H9 (cell line): ENCODE results near the gene KIF26B. TPM values are rescaled to one million over a fixed set of nuclear protein-coding genes. Genes with fewer than 3 reads are reported as not detected.
A peak's percentile ranks its signal among the peaks of the same experiment; 100 is the strongest.

Experiments used
- DNase-seq: peaks from one replicate; pipeline ENCODE4 v3.0.0-alpha.2; 2017
- H2AFZ ChIP-seq: one replicate; pipeline ENCODE4 v1.6.1; 2013; ENCODE audit warnings: mild to moderate bottlenecking, low read length, control low read depth, moderate library complexity
- H2AK5ac ChIP-seq: 2 replicates; pipeline ENCODE4 v1.6.1; 2013; ENCODE audit warnings: low read length, control low read depth, mixed read lengths; ENCODE audit not compliant: insufficient read length
- H2BK120ac ChIP-seq: one replicate; pipeline ENCODE4 v1.6.1; 2013; ENCODE audit warnings: low read depth, mild to moderate bottlenecking, low read length, control low read depth, inconsistent platforms; ENCODE audit not compliant: poor library complexity, severe bottlenecking
- H2BK12ac ChIP-seq: 2 replicates; pipeline ENCODE4 v1.6.1; 2013; ENCODE audit warnings: low read length, control low read depth, mixed read lengths, low read depth; ENCODE audit not compliant: insufficient read length
- H2BK15ac ChIP-seq: 2 replicates; pipeline ENCODE4 v1.6.1; 2013; ENCODE audit warnings: low read depth, low read length, control low read depth
- H2BK20ac ChIP-seq: one replicate; pipeline ENCODE4 v1.6.1; 2013; ENCODE audit warnings: low read depth, mild to moderate bottlenecking, low read length, control low read depth, inconsistent platforms; ENCODE audit not compliant: poor library complexity, severe bottlenecking
- H2BK5ac ChIP-seq: 2 replicates; pipeline ENCODE4 v1.6.1; 2013; ENCODE audit warnings: low read length, control low read depth, mixed read lengths; ENCODE audit not compliant: insufficient read length
- H3K14ac ChIP-seq: 2 replicates; pipeline ENCODE4 v1.6.1; 2013; ENCODE audit warnings: low read length, control low read depth; ENCODE audit not compliant: insufficient read depth
- H3K18ac ChIP-seq: 2 replicates; pipeline ENCODE4 v1.6.1; 2013; ENCODE audit warnings: low read depth, mild to moderate bottlenecking, mixed read lengths, low read length, control low read depth; ENCODE audit not compliant: insufficient read length
- H3K23ac ChIP-seq: 2 replicates; pipeline ENCODE4 v1.6.1; 2013; ENCODE audit warnings: low read length, control low read depth, mixed read lengths, low read depth; ENCODE audit not compliant: insufficient read length
- H3K23me2 ChIP-seq: 2 replicates; pipeline ENCODE4 v1.6.1; 2013; ENCODE audit warnings: low read depth, mild to moderate bottlenecking, mixed read lengths, low read length, control low read depth; ENCODE audit not compliant: insufficient read length, poor library complexity, severe bottlenecking
- H3K27ac ChIP-seq: 2 replicates; pipeline ENCODE4 v1.5.1; 2013; ENCODE audit warnings: low read length, control low read depth, mixed read lengths, low read depth; ENCODE audit not compliant: insufficient read length
- H3K27me3 ChIP-seq: 2 replicates; pipeline ENCODE4 v1.6.1; 2013; ENCODE audit warnings: low read length, control low read depth, inconsistent platforms; ENCODE audit not compliant: insufficient read depth
- H3K4ac ChIP-seq: 2 replicates; pipeline ENCODE4 v1.6.1; 2013; ENCODE audit warnings: low read depth, mild to moderate bottlenecking, control low read depth, inconsistent platforms, low read length, moderate library complexity
- H3K4me1 ChIP-seq: 2 replicates; pipeline ENCODE4 v1.6.1; 2013; ENCODE audit warnings: low read length, control low read depth, inconsistent platforms; ENCODE audit not compliant: insufficient read depth
- H3K4me2 ChIP-seq: 2 replicates; pipeline ENCODE4 v1.6.1; 2013; ENCODE audit warnings: low read length, control low read depth, mixed read lengths; ENCODE audit not compliant: insufficient read length, insufficient read depth
- H3K56ac ChIP-seq: 2 replicates; pipeline ENCODE4 v1.6.1; 2013; ENCODE audit warnings: low read depth, mild to moderate bottlenecking, mixed read lengths, low read length, control low read depth; ENCODE audit not compliant: insufficient read length
- H3K79me1 ChIP-seq: 2 replicates; pipeline ENCODE4 v1.6.1; 2013; ENCODE audit warnings: low read depth, mild to moderate bottlenecking, moderate library complexity, low read length, control low read depth, inconsistent platforms; ENCODE audit not compliant: insufficient read depth, poor library complexity, severe bottlenecking
- H3K79me2 ChIP-seq: 2 replicates; pipeline ENCODE4 v1.6.1; 2013; ENCODE audit warnings: low read length, control low read depth, inconsistent platforms; ENCODE audit not compliant: insufficient read depth
- H3K9ac ChIP-seq: 2 replicates; pipeline ENCODE4 v1.6.1; 2013; ENCODE audit warnings: low read length, control low read depth, mixed read lengths; ENCODE audit not compliant: insufficient read length; ENCODE audit errors: extremely low read depth
- H3K9me3 ChIP-seq: one replicate; pipeline ENCODE4 v1.6.1; 2013; ENCODE audit warnings: low read depth, low read length, inconsistent platforms; ENCODE audit not compliant: control insufficient read depth
- H3T11ph ChIP-seq: one replicate; pipeline ENCODE4 v1.6.1; 2013; ENCODE audit warnings: mild to moderate bottlenecking, low read length, control low read depth, inconsistent platforms
- H4K20me1 ChIP-seq: one replicate; pipeline ENCODE4 v1.6.1; 2013; ENCODE audit not compliant: control insufficient read depth, insufficient read length, insufficient read depth
- H4K5ac ChIP-seq: 2 replicates; pipeline ENCODE4 v1.6.1; 2013; ENCODE audit warnings: low read depth, mild to moderate bottlenecking, mixed read lengths, low read length, control low read depth; ENCODE audit not compliant: insufficient read length
- H4K8ac ChIP-seq: replicated peaks from 2 replicates; pipeline ENCODE4 v1.6.1; 2013; ENCODE audit warnings: low read length, control low read depth, mixed read lengths, low read depth; ENCODE audit not compliant: insufficient read length
- H4K91ac ChIP-seq: 2 replicates; pipeline ENCODE4 v1.6.1; 2013; ENCODE audit warnings: low read depth, mild to moderate bottlenecking, moderate library complexity, mixed read lengths, low read length, control low read depth; ENCODE audit not compliant: insufficient read length
- H3K27ac Mint-ChIP-seq, 3 experiments: 2 replicates in 2 of 3; 3 replicates in 1 of 3; pipeline ENCODE4 v1.8.0; 2020 to 2021; ENCODE audit warnings: mixed read lengths in 3 of 3, mild to moderate bottlenecking in 1 of 3, moderate library complexity in 1 of 3
- H3K27me3 Mint-ChIP-seq: 2 replicates; pipeline ENCODE4 v1.8.0; 2021; ENCODE audit warnings: low read depth, mild to moderate bottlenecking, moderate library complexity, mixed read lengths
- H3K36me3 Mint-ChIP-seq, 3 experiments: 2 replicates in 2 of 3; 3 replicates in 1 of 3; pipeline ENCODE4 v1.8.0; 2020 to 2021; ENCODE audit warnings: low read depth in 3 of 3, mixed read lengths in 3 of 3; ENCODE audit not compliant: insufficient read depth in 1 of 3
- H3K4me1 Mint-ChIP-seq, 2 experiments: 2 replicates each; pipeline ENCODE4 v1.8.0; 2020; ENCODE audit warnings: mixed read lengths in 2 of 2
- H3K4me3 Mint-ChIP-seq, 2 experiments: 2 replicates in 1 of 2; 3 replicates in 1 of 2; pipeline ENCODE4 v1.8.0; 2020 to 2021; ENCODE audit warnings: mild to moderate bottlenecking in 2 of 2, mixed read lengths in 2 of 2, moderate library complexity in 1 of 2
- H3K9me3 Mint-ChIP-seq, 2 experiments: 2 replicates in 1 of 2; 3 replicates in 1 of 2; pipeline ENCODE4 v1.8.0; 2020; ENCODE audit warnings: mild to moderate bottlenecking in 2 of 2, mixed read lengths in 2 of 2, moderate library complexity in 1 of 2
- WGBS: extraction: QIAGEN DNeasy Blood & Tissue Kit; methylation state at CpG from one replicate; pipeline ENCODE4 v1.1.7; 2013; ENCODE audit warnings: missing lambda C conversion rate, low lambda C conversion rate, mixed read lengths; ENCODE audit not compliant: insufficient read length; ENCODE audit errors: extremely low coverage; 5-methylcytosine and 5-hydroxymethylcytosine counted together
- total RNA-seq: library from RNA; stranded (reverse); gene quantifications from 2 replicates; pipeline ENCODE4 v1.2.1, GENCODE V29; 2021
- TF ChIP-seq, protein P1 (sequence below): fragments of 200-600 bp; sonication (generic); conservative IDR thresholded peaks from 3 replicates; pipeline ENCODE4 v1.8.0; 2021; ENCODE audit warnings: antibody characterized with exemption, mild to moderate bottlenecking

The KIF26B gene
- total RNA-seq, 1 experiment from 2014 or later, result 0.13 TPM

DNA sequence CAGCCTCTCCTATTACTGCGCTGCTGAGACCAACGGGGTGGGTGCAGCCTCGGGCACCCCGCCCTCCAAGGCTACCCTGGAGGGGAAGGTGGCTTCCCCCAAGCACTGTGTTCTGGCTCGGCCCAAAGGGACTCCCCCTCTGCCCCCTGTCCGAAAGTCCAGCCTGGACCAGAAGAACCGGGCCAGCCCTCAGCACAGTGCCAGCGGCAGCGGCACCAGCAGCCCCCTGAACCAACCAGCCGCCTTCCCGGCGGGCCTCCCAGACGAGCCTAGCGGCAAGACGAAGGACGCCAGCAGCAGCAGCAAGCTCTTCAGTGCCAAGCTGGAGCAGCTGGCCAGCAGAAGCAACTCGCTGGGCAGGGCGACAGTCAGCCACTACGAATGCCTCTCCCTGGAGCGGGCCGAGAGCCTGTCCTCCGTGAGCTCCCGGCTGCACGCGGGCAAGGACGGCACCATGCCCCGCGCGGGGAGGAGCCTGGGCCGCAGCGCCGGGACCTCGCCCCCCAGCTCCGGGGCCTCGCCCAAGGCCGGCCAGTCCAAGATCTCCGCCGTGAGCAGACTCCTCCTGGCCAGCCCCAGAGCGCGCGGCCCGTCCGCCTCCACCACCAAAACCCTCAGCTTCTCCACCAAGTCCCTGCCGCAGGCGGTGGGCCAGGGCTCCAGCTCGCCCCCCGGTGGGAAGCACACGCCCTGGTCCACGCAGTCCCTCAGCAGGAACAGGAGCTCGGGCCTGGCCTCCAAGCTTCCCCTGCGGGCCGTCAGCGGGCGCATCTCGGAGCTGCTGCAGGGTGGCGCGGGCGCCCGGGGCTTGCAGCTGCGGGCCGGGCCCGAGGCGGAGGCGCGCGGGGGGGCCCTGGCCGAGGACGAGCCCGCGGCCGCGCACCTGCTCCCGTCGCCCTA lies 533.1 kb downstream of the KIF26B start:
- Histone ChIP-seq H3K79me2 (no peaks in the 10 kb centered on the region), H3K23ac (no peak overlapping the region), H4K20me1 (no peaks in the 10 kb centered on the region), H2BK15ac (no peak overlapping the region), H3K18ac (no peak overlapping the region), H3K27me3 (no peaks in the 10 kb centered on the region), H3K4ac (no peak overlapping the region), H3K14ac (no peak overlapping the region; the same call in 1 of the 2 replicates), H3K56ac (no peak overlapping the region), H3K9ac (no peak overlapping the region), H3K9me3 (no peaks in the 10 kb centered on the region), H3T11ph (no peak overlapping the region), H4K91ac (no peak overlapping the region), H2AK5ac (no peak overlapping the region), H3K4me2 (no peak overlapping the region), H4K8ac (no peak overlapping the region), H3K4me1 (no peaks in the 10 kb centered on the region), H2BK12ac (no peak overlapping the region), H4K5ac (no peak overlapping the region), H3K79me1 (no peaks in the 10 kb centered on the region), H2AFZ (no peak overlapping the region), H2BK5ac (no peak overlapping the region), H2BK20ac (no peak overlapping the region), H3K27ac (no peak overlapping the region), H3K23me2 (no peaks in the 10 kb centered on the region), H2BK120ac (no peak overlapping the region)
- H3K4me3 Mint-ChIP-seq, result peak overlapping the region in 1 of 2 experiments; percentile 37; a peak in 1 of 5 replicates
- H3K27me3 Mint-ChIP-seq, result peaks cover 34% of the 10 kb centered on the region
- no peak overlapping the region for H3K27ac Mint-ChIP-seq
- TF ChIP-seq, protein P1, sequence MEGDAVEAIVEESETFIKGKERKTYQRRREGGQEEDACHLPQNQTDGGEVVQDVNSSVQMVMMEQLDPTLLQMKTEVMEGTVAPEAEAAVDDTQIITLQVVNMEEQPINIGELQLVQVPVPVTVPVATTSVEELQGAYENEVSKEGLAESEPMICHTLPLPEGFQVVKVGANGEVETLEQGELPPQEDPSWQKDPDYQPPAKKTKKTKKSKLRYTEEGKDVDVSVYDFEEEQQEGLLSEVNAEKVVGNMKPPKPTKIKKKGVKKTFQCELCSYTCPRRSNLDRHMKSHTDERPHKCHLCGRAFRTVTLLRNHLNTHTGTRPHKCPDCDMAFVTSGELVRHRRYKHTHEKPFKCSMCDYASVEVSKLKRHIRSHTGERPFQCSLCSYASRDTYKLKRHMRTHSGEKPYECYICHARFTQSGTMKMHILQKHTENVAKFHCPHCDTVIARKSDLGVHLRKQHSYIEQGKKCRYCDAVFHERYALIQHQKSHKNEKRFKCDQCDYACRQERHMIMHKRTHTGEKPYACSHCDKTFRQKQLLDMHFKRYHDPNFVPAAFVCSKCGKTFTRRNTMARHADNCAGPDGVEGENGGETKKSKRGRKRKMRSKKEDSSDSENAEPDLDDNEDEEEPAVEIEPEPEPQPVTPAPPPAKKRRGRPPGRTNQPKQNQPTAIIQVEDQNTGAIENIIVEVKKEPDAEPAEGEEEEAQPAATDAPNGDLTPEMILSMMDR, result peak; percentile 45
- H3K4me1 Mint-ChIP-seq, result peaks cover 2% of the 10 kb centered on the region in 2 experiments; a peak in 2 of 4 replicates
- H3K9me3 Mint-ChIP-seq, result no peaks in the 10 kb centered on the region
- peak; percentile 72 for DNase-seq
- no CpG with 5 or more reads among the region's 74 CpGs for WGBS
- H3K36me3 Mint-ChIP-seq, result no peaks in the 10 kb centered on the region
